GM23338 (cell line): ENCODE results near the gene TBC1D9. TPM values are rescaled to one million over a fixed set of nuclear protein-coding genes. Genes with fewer than 3 reads are reported as not detected.

Experiments
- ATAC-seq: fragments of 200-7000 bp; cut with Tn5 transposase; 3 replicates; pipeline ENCODE4 v1.9.1; 2020
- DNase-seq: peaks from one replicate; pipeline ENCODE4 v3.0.0-alpha.2; 2015; ENCODE audit warnings: low spot score
- H2AFZ ChIP-seq: fragments of 200-600 bp; sonication (generic); 2 replicates; pipeline ENCODE4 v1.8.0; 2016; ENCODE audit warnings: antibody characterized with exemption, mild to moderate bottlenecking, moderate library complexity
- H3F3A ChIP-seq: fragments of 200-600 bp; sonication (generic); replicated peaks from 2 replicates; pipeline ENCODE4 v1.8.0; 2017; ENCODE audit warnings: antibody characterized with exemption, mixed run types, low read depth
- H3K27ac ChIP-seq: fragments of 200-600 bp; sonication (generic); 2 replicates; pipeline ENCODE4 v1.6.1; 2016; ENCODE audit warnings: low read depth
- H3K27me3 ChIP-seq: fragments of 200-600 bp; sonication (generic); 2 replicates; pipeline ENCODE4 v1.8.0; 2016; ENCODE audit warnings: mild to moderate bottlenecking, mixed run types, moderate library complexity; ENCODE audit not compliant: insufficient read depth
- H3K36me3 ChIP-seq: fragments of 200-600 bp; sonication (generic); 2 replicates; pipeline ENCODE4 v1.8.0; 2016; ENCODE audit warnings: mild to moderate bottlenecking; ENCODE audit not compliant: insufficient read depth
- H3K4me1 ChIP-seq: fragments of 200-600 bp; sonication (generic); 2 replicates; pipeline ENCODE4 v1.8.0; 2016; ENCODE audit warnings: mild to moderate bottlenecking, moderate library complexity; ENCODE audit not compliant: insufficient read depth
- H3K4me2 ChIP-seq: fragments of 200-600 bp; sonication (generic); 2 replicates; pipeline ENCODE4 v1.7.1; 2017; ENCODE audit warnings: mixed run types
- H3K4me3 ChIP-seq: fragments of 200-600 bp; sonication (generic); 2 replicates; pipeline ENCODE4 v1.6.1; 2016; ENCODE audit warnings: mixed run types
- H3K79me2 ChIP-seq: fragments of 200-600 bp; sonication (generic); replicated peaks from 2 replicates; pipeline ENCODE4 v1.8.0; 2017; ENCODE audit warnings: mild to moderate bottlenecking; ENCODE audit not compliant: insufficient read depth
- H3K9me2 ChIP-seq: fragments of 200-600 bp; sonication (generic); 2 replicates; pipeline ENCODE4 v1.8.0; 2017; ENCODE audit not compliant: insufficient read depth
- H4K20me1 ChIP-seq: fragments of 200-600 bp; sonication (generic); replicated peaks from 2 replicates; pipeline ENCODE4 v1.8.0; 2017; ENCODE audit warnings: mild to moderate bottlenecking; ENCODE audit not compliant: insufficient read depth
- H3K27ac Mint-ChIP-seq: 2 replicates; pipeline ENCODE4 v1.8.0; 2020; ENCODE audit warnings: inconsistent platforms, mild to moderate bottlenecking, moderate library complexity, mixed read lengths
- H3K27me3 Mint-ChIP-seq: 3 replicates; pipeline ENCODE4 v1.8.0; 2022; ENCODE audit warnings: low read depth, mild to moderate bottlenecking, moderate library complexity, mixed read lengths, inconsistent platforms; ENCODE audit not compliant: insufficient read depth, poor library complexity
- H3K36me3 Mint-ChIP-seq: 3 replicates; pipeline ENCODE4 v1.8.0; 2021; ENCODE audit warnings: low read depth, mild to moderate bottlenecking, inconsistent platforms, moderate library complexity, mixed read lengths
- H3K4me1 Mint-ChIP-seq: 3 replicates; pipeline ENCODE4 v1.8.0; 2020; ENCODE audit warnings: mild to moderate bottlenecking, inconsistent platforms, mixed read lengths
- H3K4me3 Mint-ChIP-seq: 3 replicates; pipeline ENCODE4 v1.8.0; 2021; ENCODE audit warnings: moderate library complexity, mild to moderate bottlenecking, inconsistent platforms, mixed read lengths
- H3K9me3 Mint-ChIP-seq: 3 replicates; pipeline ENCODE4 v1.8.0; 2020; ENCODE audit warnings: moderate library complexity, mild to moderate bottlenecking, inconsistent platforms, mixed read lengths
- CREB1 ChIP-seq: fragments of 250-450 bp; sonication (Bioruptor Pico); IDR thresholded peaks from 2 replicates; pipeline ENCODE4 v1.5.0; 2020; ENCODE audit warnings: low read depth, mild to moderate bottlenecking, moderate library complexity
- EZH2phosphoT487 ChIP-seq: fragments of 200-600 bp; sonication (generic); IDR thresholded peaks from one replicate; pipeline ENCODE4 v1.8.1; 2018; ENCODE audit warnings: antibody characterized with exemption; ENCODE audit not compliant: unreplicated experiment
- JUNB ChIP-seq: IDR thresholded peaks from one replicate; pipeline ENCODE4 v1.6.1; 2016; ENCODE audit warnings: antibody characterized with exemption; ENCODE audit not compliant: unreplicated experiment
- NANOG ChIP-seq: IDR thresholded peaks from 2 replicates; pipeline ENCODE4 v1.6.1; 2016; ENCODE audit warnings: antibody characterized with exemption, borderline replicate concordance
- POLR2AphosphoS5 ChIP-seq: IDR thresholded peaks from 2 replicates; pipeline ENCODE4 v1.6.1; 2016; ENCODE audit warnings: antibody characterized with exemption, low read depth
- STAT1 ChIP-seq: IDR thresholded peaks from one replicate; pipeline ENCODE4 v1.6.1; 2016; ENCODE audit warnings: antibody characterized with exemption; ENCODE audit not compliant: unreplicated experiment
- ZNF114 ChIP-seq: fragments of 250-450 bp; sonication (Bioruptor Pico); IDR thresholded peaks from 2 replicates; pipeline ENCODE4 v1.5.0; 2020; ENCODE audit warnings: mild to moderate bottlenecking, moderate library complexity
- ZNF331 ChIP-seq: fragments of 250-450 bp; sonication (Bioruptor Pico); IDR thresholded peaks from 2 replicates; pipeline ENCODE4 v1.5.0; 2020; ENCODE audit warnings: low read depth, mild to moderate bottlenecking, moderate library complexity
- polyA plus RNA-seq: library from polyadenylated mRNA; unstranded; fragments of >200 nt; fragmentation: Nextera tagmentation; extraction: Ambion mirVana; gene quantifications from 2 replicates; pipeline ENCODE4 v1.2.1, GENCODE V29; 2016
- total RNA-seq: library from RNA; depleted of rRNA; stranded (reverse); fragments of >200 nt; shearing (Covaris generic); gene quantifications from 2 replicates; pipeline ENCODE4 v1.2.3, GENCODE V29; 2014
- TF ChIP-seq, protein P1 (sequence below), 2 experiments: fragments of 200-600 bp in 1 of 2; sonication (generic) in 1 of 2; conservative IDR thresholded peaks; 2 replicates each; pipeline versions ENCODE4 v1.5.1 to v1.6.1; 2016 to 2017; ENCODE audit warnings: antibody characterized with exemption in 2 of 2, low read depth in 2 of 2, mild to moderate bottlenecking in 2 of 2, moderate library complexity in 1 of 2
- TF ChIP-seq, protein P2 (sequence below): IDR thresholded peaks from one replicate; pipeline ENCODE4 v1.6.1; 2018; ENCODE audit warnings: antibody characterized with exemption; ENCODE audit not compliant: unreplicated experiment
- TF ChIP-seq, protein P3 (sequence below): IDR thresholded peaks from 2 replicates; pipeline ENCODE4 v1.6.1; 2016; ENCODE audit warnings: antibody characterized with exemption

TBC1D9 gene
- total and polyA plus RNA-seq, 2 experiments from 2014 or later, result 0.03 to 0.56 TPM

DNA sequence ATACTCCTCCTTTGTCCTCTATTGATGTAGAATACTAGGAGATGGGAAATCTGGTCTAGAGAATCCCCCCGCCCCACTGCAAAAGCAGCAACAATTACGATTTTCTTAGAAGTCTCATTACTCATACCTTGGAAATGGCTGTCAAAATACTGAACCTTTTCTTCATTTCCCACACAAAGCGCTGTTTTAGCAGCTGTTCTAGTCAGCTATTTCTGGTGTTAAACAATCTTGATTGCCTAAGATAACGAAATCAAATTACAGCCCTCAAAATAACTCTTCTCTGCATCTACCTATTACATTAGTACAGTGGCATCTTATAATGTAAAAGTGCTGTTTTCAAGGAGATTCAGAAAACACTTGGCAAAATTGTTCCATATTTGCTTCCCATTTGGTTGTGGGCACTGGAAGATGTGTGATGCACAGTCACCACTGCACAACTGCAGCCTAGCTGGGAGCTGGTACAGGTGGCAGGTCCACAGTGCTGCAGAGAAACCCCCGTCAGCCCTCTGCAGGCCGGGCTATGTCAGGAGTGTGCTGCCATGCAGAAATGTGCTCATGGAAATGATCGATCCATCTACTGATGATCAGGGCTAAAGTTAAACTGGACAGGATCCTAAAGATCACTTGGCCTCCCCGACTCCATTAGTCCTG is 50.4 kb downstream of the TBC1D9 start:
- DNase-seq (no peak), ATAC-seq (peak; percentile 58)
- H3K36me3 Mint-ChIP-seq, result peaks cover 13% of the 10 kb centered on the region
- Histone ChIP-seq H3K9me2 (no peaks in the 10 kb centered on the region), H3F3A (no peaks in the 10 kb centered on the region), H3K27me3 (no peaks in the 10 kb centered on the region), H3K36me3 (no peaks in the 10 kb centered on the region; the same call in 1 of the 2 replicates), H3K4me2 (no peak overlapping the region), H3K79me2 (no peaks in the 10 kb centered on the region), H3K4me1 (no peaks in the 10 kb centered on the region), H3K27ac (no peak overlapping the region), H3K4me3 (no peak overlapping the region), H4K20me1 (no peaks in the 10 kb centered on the region), H2AFZ (no peak overlapping the region)
- no peak overlapping the region for H3K4me3 Mint-ChIP-seq
- peaks cover 7% of the 10 kb centered on the region; the same call in 2 of the 3 replicates for H3K4me1 Mint-ChIP-seq
- no peak overlapping the region for H3K27ac Mint-ChIP-seq
- H3K27me3 Mint-ChIP-seq, result peaks cover 1% of the 10 kb centered on the region
- TF ChIP-seq POLR2AphosphoS5 (no peak), JUNB (no peak), STAT1 (no peak)
- peaks cover 10% of the 10 kb centered on the region for H3K9me3 Mint-ChIP-seq

DNA sequence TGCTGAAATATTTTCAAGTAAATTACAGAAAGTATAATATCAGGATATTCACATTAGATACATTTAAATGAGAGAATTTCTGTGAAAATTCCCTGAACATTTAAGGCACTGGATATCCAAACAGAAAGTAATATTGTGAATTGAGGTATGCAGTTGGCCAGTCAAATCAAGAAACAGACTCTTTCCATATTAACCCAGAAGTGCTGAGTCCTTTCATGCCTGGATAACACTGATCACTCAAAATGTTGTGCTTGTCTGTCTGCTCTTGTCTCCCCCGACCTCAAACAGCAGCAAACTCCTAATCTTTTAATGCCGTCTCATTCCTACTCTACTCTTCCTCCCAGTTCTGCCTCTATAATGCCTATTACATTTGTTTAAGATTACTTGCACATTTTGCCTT is 51.2 kb downstream of the TBC1D9 start:
- Histone ChIP-seq H4K20me1 (no peaks in the 10 kb centered on the region), H3K9me2 (no peaks in the 10 kb centered on the region), H3K27me3 (no peaks in the 10 kb centered on the region), H3K4me3 (no peak overlapping the region), H3F3A (no peaks in the 10 kb centered on the region), H3K27ac (no peak overlapping the region), H2AFZ (no peak overlapping the region), H3K4me1 (no peaks in the 10 kb centered on the region), H3K79me2 (no peaks in the 10 kb centered on the region), H3K4me2 (no peak overlapping the region), H3K36me3 (no peaks in the 10 kb centered on the region; the same call in 1 of the 2 replicates)
- peaks cover 1% of the 10 kb centered on the region for H3K27me3 Mint-ChIP-seq
- peaks cover 10% of the 10 kb centered on the region for H3K9me3 Mint-ChIP-seq
- DNase-seq (no peak), ATAC-seq (no peak)
- peaks cover 10% of the 10 kb centered on the region for H3K36me3 Mint-ChIP-seq
- no peak overlapping the region for H3K4me3 Mint-ChIP-seq
- H3K27ac Mint-ChIP-seq, result no peak overlapping the region; the same call in 1 of the 2 replicates
- H3K4me1 Mint-ChIP-seq, result peaks cover 7% of the 10 kb centered on the region; the same call in 2 of the 3 replicates
- TF ChIP-seq NANOG (no peak), ZNF331 (no peak), POLR2AphosphoS5 (no peak), CREB1 (no peak), EZH2phosphoT487 (no peak), ZNF114 (CRISPR knock-in tag) (no peak), JUNB (no peak)
- TF ChIP-seq, protein P1, sequence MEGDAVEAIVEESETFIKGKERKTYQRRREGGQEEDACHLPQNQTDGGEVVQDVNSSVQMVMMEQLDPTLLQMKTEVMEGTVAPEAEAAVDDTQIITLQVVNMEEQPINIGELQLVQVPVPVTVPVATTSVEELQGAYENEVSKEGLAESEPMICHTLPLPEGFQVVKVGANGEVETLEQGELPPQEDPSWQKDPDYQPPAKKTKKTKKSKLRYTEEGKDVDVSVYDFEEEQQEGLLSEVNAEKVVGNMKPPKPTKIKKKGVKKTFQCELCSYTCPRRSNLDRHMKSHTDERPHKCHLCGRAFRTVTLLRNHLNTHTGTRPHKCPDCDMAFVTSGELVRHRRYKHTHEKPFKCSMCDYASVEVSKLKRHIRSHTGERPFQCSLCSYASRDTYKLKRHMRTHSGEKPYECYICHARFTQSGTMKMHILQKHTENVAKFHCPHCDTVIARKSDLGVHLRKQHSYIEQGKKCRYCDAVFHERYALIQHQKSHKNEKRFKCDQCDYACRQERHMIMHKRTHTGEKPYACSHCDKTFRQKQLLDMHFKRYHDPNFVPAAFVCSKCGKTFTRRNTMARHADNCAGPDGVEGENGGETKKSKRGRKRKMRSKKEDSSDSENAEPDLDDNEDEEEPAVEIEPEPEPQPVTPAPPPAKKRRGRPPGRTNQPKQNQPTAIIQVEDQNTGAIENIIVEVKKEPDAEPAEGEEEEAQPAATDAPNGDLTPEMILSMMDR (conservative IDR thresholded peaks at IDR 0.05; ENCODE audit: low read depth in 2 of 2), result no peak
- TF ChIP-seq, protein P2, sequence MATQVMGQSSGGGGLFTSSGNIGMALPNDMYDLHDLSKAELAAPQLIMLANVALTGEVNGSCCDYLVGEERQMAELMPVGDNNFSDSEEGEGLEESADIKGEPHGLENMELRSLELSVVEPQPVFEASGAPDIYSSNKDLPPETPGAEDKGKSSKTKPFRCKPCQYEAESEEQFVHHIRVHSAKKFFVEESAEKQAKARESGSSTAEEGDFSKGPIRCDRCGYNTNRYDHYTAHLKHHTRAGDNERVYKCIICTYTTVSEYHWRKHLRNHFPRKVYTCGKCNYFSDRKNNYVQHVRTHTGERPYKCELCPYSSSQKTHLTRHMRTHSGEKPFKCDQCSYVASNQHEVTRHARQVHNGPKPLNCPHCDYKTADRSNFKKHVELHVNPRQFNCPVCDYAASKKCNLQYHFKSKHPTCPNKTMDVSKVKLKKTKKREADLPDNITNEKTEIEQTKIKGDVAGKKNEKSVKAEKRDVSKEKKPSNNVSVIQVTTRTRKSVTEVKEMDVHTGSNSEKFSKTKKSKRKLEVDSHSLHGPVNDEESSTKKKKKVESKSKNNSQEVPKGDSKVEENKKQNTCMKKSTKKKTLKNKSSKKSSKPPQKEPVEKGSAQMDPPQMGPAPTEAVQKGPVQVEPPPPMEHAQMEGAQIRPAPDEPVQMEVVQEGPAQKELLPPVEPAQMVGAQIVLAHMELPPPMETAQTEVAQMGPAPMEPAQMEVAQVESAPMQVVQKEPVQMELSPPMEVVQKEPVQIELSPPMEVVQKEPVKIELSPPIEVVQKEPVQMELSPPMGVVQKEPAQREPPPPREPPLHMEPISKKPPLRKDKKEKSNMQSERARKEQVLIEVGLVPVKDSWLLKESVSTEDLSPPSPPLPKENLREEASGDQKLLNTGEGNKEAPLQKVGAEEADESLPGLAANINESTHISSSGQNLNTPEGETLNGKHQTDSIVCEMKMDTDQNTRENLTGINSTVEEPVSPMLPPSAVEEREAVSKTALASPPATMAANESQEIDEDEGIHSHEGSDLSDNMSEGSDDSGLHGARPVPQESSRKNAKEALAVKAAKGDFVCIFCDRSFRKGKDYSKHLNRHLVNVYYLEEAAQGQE, result no peak
- TF ChIP-seq, protein P3, sequence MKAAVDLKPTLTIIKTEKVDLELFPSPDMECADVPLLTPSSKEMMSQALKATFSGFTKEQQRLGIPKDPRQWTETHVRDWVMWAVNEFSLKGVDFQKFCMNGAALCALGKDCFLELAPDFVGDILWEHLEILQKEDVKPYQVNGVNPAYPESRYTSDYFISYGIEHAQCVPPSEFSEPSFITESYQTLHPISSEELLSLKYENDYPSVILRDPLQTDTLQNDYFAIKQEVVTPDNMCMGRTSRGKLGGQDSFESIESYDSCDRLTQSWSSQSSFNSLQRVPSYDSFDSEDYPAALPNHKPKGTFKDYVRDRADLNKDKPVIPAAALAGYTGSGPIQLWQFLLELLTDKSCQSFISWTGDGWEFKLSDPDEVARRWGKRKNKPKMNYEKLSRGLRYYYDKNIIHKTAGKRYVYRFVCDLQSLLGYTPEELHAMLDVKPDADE, result no peak
